NT2/D1 (cell line): ENCODE results near the gene SOAT1.

ENCODE experiments used
- SUZ12 ChIP-seq: IDR thresholded peaks from 2 replicates; pipeline ENCODE4 v1.6.1; 2011; ENCODE audit not compliant: insufficient read length, insufficient read depth; ENCODE audit errors: extremely low read depth
- YY1 ChIP-seq: IDR thresholded peaks from 2 replicates; pipeline ENCODE4 v1.6.1; 2011; ENCODE audit not compliant: insufficient read length, insufficient read depth

GRCh38 chr1:179278920-179279319, 14.7 kb upstream of the SOAT1 start:
- no peak for TF ChIP-seq YY1
- no peak for TF ChIP-seq SUZ12
